Natural killer cell treated with Interleukin-12 subunit alpha and Interleukin-12 subunit beta and Interleukin-15 and Interleukin-18, amount 100 ng/mL, for 72 hours (primary cell): ENCODE data around the gene SSU72. TPM values are rescaled to one million over a fixed set of nuclear protein-coding genes. Genes with fewer than 3 reads are reported as not detected.

Experiments
- ATAC-seq, 2 donors: fragments of 150-1000 bp; cut with Tn5 transposase in 1 of 2; sonication (Bioruptor Pico), chemical (Tn5 transposase) in 1 of 2; 2 replicates each; pipeline ENCODE4 v1.10.0; 2021
- DNase-seq: peaks from one replicate; pipeline ENCODE4 v3.0.0; 2022; ENCODE audit warnings: low spot score
- H3K27ac Mint-ChIP-seq, 2 donors: 1 replicate in 1 of 2; 2 replicates in 1 of 2; pipeline ENCODE4 v1.8.0; 2022; ENCODE audit warnings: mixed read lengths in 2 of 2, mild to moderate bottlenecking in 1 of 2, moderate library complexity in 1 of 2
- H3K27me3 Mint-ChIP-seq, 2 donors: 1 replicate in 1 of 2; 2 replicates in 1 of 2; pipeline ENCODE4 v1.8.0; 2022; ENCODE audit warnings: mixed read lengths in 2 of 2
- H3K36me3 Mint-ChIP-seq: one replicate; pipeline ENCODE4 v1.8.0; 2022; ENCODE audit warnings: mixed read lengths
- H3K4me1 Mint-ChIP-seq, 2 donors: 1 replicate in 1 of 2; 2 replicates in 1 of 2; pipeline ENCODE4 v1.8.0; 2022; ENCODE audit warnings: low read depth in 2 of 2, mixed read lengths in 2 of 2, mild to moderate bottlenecking in 1 of 2
- H3K4me3 Mint-ChIP-seq: one replicate; pipeline ENCODE4 v1.8.0; 2022; ENCODE audit warnings: mixed read lengths
- H3K9me3 Mint-ChIP-seq: 2 replicates; pipeline ENCODE4 v1.8.0; 2022; ENCODE audit warnings: mixed read lengths
- total RNA-seq, 2 donors: library from RNA; stranded (reverse); gene quantifications; one replicate each; pipeline ENCODE4 v1.2.3, GENCODE V29; 2022

The SSU72 gene
- total RNA-seq, 2 donors from 2014 or later = 97.6 to 146 TPM

DNA sequence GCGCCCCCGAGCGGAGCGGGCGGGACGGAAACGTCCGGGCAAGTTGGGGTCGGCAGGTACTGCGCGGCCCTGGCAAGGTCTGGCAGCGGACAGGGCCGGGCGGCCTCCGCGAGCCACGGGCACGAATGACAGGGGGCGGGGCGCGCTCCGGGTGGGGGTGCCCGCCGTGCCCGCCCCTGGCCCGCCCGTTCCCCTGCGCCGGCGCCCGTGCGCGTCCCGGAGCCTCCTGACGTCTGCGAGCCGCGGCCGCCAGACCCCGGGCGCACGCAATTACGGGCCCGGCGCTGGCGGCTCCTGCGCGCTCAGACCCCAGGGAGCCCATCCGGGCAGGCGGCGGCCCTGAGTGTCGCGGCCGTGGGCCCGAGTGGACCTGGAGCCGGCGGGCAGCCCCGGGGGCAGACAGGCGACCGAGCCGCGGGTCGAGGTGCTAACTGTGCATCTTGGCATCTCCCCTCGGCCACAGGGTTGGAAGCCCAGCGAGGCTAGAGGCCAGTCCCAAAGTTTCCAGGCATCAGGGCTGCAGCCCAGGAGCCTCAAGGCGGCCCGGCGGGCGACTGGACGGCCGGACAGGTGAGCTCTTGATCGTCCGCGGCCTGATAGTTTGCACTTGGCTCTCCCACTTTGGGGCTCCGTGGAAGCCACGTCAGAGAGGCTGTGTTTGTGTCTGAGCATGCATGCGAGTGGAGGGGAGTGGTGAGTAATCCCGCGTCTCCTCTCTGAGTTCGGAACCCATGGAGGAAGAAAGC lies 41.6 kb upstream of the SSU72 start:
- H3K4me1 Mint-ChIP-seq = peaks cover 23 to 24% of the 10 kb centered on the region in 2 donors
- no peaks in the 10 kb centered on the region for H3K36me3 Mint-ChIP-seq
- H3K27me3 Mint-ChIP-seq = no peaks in the 10 kb centered on the region
- ATAC-seq (peak; percentile 7 to 23), DNase-seq (peak; percentile 63)
- peak overlapping the region; percentile 77 for H3K4me3 Mint-ChIP-seq
- H3K27ac Mint-ChIP-seq = peak overlapping the region in 1 of 2 donors; percentile 22
- no peaks in the 10 kb centered on the region for H3K9me3 Mint-ChIP-seq

DNA sequence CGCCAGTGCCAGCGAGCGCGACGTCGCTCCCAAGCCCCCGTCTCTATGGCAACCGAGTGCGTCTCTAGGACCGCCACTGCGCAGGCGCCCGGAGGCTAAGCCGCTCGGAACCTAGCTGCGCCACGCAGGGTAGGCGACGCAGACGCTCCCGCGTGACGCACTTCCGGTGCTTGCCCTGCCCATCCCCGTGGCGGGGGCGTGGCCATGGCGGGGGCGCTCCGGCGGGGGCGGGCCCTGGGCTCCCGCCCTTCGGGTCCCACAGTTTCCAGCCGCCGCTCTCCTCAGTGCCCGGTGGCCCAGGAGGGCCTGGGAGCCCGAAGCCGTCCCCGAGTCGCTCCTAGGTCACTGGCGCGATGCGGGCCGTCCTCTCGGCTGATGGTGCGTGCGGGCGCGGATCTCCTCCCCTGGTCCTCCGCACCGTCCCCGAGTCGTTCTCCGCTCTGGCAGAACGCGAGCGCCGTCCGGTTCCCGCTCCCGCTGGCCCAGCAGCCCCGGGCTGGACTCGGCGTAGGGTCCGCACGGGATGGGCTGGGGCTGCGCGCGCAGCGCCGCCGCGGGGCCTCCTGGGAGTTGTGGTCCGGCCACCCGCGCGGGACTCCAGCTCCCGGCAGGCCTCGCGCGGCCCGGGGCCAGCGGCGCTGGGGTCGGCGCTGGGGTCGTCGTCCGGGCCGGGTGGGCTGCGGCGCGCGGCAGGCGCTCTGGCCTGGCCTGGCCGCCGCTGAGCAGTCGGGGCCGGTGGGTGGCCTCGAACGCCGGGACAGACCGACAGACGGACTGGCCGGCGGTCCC lies 40.8 kb upstream of the SSU72 start, which contains the start of gene MIB2:
Gene MIB2 (plus strand): TSS at position 245 of the 789 bp plus-strand sequence. CDS start 7,953 bp downstream, outside the sequence.
- H3K4me1 Mint-ChIP-seq = peaks cover 23 to 24% of the 10 kb centered on the region in 2 donors
- H3K36me3 Mint-ChIP-seq = no peaks in the 10 kb centered on the region
- H3K4me3 Mint-ChIP-seq = peak within 1 kb of the TSS; percentile 100
- no peaks in the 10 kb centered on the region for H3K9me3 Mint-ChIP-seq
- ATAC-seq (peak; percentile 93 to 94), DNase-seq (peak; percentile 98)
- H3K27me3 Mint-ChIP-seq = no peaks in the 10 kb centered on the region
- H3K27ac Mint-ChIP-seq = peak within 1 kb of the TSS; percentile 98 to 100

DNA sequence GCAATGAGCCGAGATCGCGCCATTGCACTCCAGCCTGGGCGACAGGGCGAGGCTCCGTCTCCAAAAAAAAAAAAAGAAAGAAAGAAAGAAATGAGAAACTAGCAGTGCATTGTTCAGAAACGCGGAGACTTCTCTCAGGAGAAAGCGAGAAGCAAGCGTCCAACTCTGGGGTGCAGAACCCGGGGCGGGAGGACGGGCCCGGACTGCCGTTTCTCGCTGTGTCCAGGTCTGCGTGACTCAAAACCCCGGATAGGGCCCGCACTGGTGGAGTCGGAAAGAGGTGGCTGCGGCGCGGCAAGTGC lies 40.2 kb upstream of the SSU72 start:
- Mint-ChIP-seq H3K27me3 (no peaks in the 10 kb centered on the region), H3K9me3 (no peaks in the 10 kb centered on the region), H3K27ac (peak overlapping the region; percentile 98 to 100), H3K4me1 (peaks cover 23 to 24% of the 10 kb centered on the region in 2 donors), H3K36me3 (no peaks in the 10 kb centered on the region), H3K4me3 (peak overlapping the region; percentile 100)
- DNase-seq = no peak
- no peak for ATAC-seq

DNA sequence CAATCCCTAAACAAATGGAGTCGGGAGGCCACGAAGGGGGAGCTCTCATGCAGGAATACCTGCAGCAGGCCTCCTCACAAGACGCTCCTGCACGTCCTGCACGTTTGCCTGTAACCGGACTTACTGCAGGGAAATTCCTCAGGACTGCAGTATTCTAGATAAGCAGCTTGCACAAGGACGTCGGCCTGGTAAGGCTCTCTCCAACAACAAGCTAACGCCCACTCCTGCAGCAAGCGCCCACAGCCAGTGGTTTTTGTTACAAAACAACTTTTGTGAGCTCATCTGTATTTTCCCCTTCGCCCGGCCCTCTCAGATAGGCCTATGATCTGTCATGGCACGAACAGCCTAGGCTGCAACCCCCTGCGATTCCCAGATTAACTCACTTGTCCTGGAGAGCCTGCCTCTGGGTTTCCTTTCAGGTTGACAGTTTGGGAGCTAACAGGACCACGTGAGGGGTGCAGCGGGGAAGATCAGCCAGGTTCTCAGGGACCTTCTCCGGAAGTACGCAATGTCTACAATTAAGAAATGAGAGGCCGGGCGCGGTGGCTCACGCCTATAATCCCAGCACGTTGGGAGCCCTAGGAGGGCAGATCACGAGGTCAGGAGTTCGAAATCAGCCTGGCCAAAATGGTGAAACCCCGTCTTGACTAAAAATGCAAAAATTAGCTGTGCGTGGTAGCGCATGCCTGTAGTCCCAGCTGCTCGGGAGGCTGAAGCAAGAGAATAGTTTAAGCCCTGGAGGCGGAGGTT lies 39.7 kb upstream of the SSU72 start:
- H3K4me3 Mint-ChIP-seq = peak overlapping the region; percentile 100
- H3K27me3 Mint-ChIP-seq = no peaks in the 10 kb centered on the region
- no peaks in the 10 kb centered on the region for H3K36me3 Mint-ChIP-seq
- peak; percentile 83 for DNase-seq
- peaks cover 23 to 24% of the 10 kb centered on the region in 2 donors for H3K4me1 Mint-ChIP-seq
- H3K9me3 Mint-ChIP-seq = no peaks in the 10 kb centered on the region
- ATAC-seq = peak in 1 of 2 donors; percentile 46
- H3K27ac Mint-ChIP-seq = peak overlapping the region; percentile 98 to 100

- Mint-ChIP-seq H3K4me1 (peaks cover 23 to 24% of the 10 kb centered on the region in 2 donors), H3K36me3 (no peaks in the 10 kb centered on the region), H3K4me3 (peak overlapping the region; percentile 100), H3K27ac (peak overlapping the region; percentile 98 to 100), H3K27me3 (no peaks in the 10 kb centered on the region), H3K9me3 (no peaks in the 10 kb centered on the region)
- ATAC-seq (no peak), DNase-seq (no peak)
Measured at GRCh38 chr1:1613509-1614082, 38.9 kb upstream of the SSU72 start.

DNA sequence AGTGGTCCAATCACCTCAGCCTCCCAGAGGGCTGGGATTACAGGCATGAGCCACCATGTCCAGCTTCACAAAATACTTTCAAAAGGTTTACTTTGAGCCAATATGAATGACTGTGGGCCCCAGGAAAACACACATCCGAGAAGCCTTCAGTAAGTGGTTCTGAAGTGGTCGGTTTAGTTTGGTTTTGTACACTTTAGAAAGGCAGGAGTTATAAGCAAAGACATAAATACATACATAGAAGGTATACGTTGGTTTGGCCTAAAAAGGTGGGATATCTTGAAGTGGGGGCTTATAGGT lies 37.4 kb upstream of the SSU72 start:
- Mint-ChIP-seq H3K27ac (no peak overlapping the region), H3K4me3 (no peak overlapping the region)
- no peak for ATAC-seq

GRCh38 chr1:1610796-1611195 lies 36.1 kb upstream of the SSU72 start:
- ATAC-seq (no peak), DNase-seq (no peak)
- H3K27ac Mint-ChIP-seq = peak overlapping the region in 1 of 2 donors; percentile 20
- no peaks in the 10 kb centered on the region for H3K36me3 Mint-ChIP-seq
- no peak overlapping the region for H3K4me3 Mint-ChIP-seq
- no peaks in the 10 kb centered on the region for H3K27me3 Mint-ChIP-seq
- peaks cover 24 to 26% of the 10 kb centered on the region in 2 donors for H3K4me1 Mint-ChIP-seq
- H3K9me3 Mint-ChIP-seq = no peaks in the 10 kb centered on the region

More for the DNA sequence above, 37.4 kb upstream of the SSU72 start:
- Mint-ChIP-seq H3K4me1 (peaks cover 19 to 24% of the 10 kb centered on the region in 2 donors), H3K36me3 (no peaks in the 10 kb centered on the region), H3K27me3 (no peaks in the 10 kb centered on the region), H3K9me3 (no peaks in the 10 kb centered on the region)
- no peak for DNase-seq

- Mint-ChIP-seq H3K27me3 (no peaks in the 10 kb centered on the region), H3K36me3 (no peaks in the 10 kb centered on the region), H3K4me1 (peaks cover 22 to 25% of the 10 kb centered on the region in 2 donors), H3K4me3 (no peak overlapping the region), H3K9me3 (no peaks in the 10 kb centered on the region), H3K27ac (no peak overlapping the region)
- no peak for ATAC-seq
- DNase-seq = no peak
Measured at GRCh38 chr1:1609822-1610485, 35.3 kb upstream of the SSU72 start.

DNA sequence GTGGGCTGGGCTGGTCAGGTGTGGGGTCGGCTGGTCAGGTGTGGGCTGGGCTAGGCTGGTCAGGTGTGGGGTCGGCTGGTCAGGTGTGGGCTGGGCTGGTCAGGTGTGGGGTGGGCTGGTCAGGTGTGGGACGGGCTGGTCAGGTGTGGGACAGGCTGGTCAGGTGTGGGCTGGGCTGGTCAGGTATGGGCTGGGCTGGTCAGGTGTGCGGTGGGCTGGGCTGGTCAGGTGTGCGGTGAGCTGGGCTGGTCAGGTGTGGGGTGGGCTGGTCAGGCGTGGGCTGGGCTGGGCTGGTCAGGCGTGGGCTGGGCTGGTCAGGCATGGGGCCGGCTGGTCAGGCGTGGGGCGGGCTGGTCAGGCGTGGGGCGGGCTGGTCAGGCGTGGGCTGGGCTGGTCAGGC lies 31.6 kb upstream of the SSU72 start:
- H3K4me1 Mint-ChIP-seq = peaks cover 7 to 10% of the 10 kb centered on the region in 2 donors
- ATAC-seq (no peak), DNase-seq (no peak)
- H3K36me3 Mint-ChIP-seq = no peaks in the 10 kb centered on the region
- H3K9me3 Mint-ChIP-seq = no peaks in the 10 kb centered on the region
- no peak overlapping the region for H3K27ac Mint-ChIP-seq
- no peaks in the 10 kb centered on the region for H3K27me3 Mint-ChIP-seq
- no peak overlapping the region for H3K4me3 Mint-ChIP-seq

- DNase-seq (no peak), ATAC-seq (no peak)
- H3K9me3 Mint-ChIP-seq = no peaks in the 10 kb centered on the region
- H3K36me3 Mint-ChIP-seq = no peaks in the 10 kb centered on the region
- H3K4me3 Mint-ChIP-seq = no peak overlapping the region
- no peak overlapping the region for H3K27ac Mint-ChIP-seq
- H3K27me3 Mint-ChIP-seq = no peaks in the 10 kb centered on the region
- H3K4me1 Mint-ChIP-seq = peaks cover 7 to 10% of the 10 kb centered on the region in 2 donors
Measured at GRCh38 chr1:1605724-1606123, 31.1 kb upstream of the SSU72 start.

- no peak overlapping the region for H3K4me3 Mint-ChIP-seq
- DNase-seq (no peak), ATAC-seq (no peak)
- H3K36me3 Mint-ChIP-seq = no peaks in the 10 kb centered on the region
- H3K27me3 Mint-ChIP-seq = no peaks in the 10 kb centered on the region
- H3K27ac Mint-ChIP-seq = peak overlapping the region in 1 of 2 donors; percentile 75
- peaks cover 7 to 10% of the 10 kb centered on the region in 2 donors for H3K4me1 Mint-ChIP-seq
- H3K9me3 Mint-ChIP-seq = no peaks in the 10 kb centered on the region
Measured at GRCh38 chr1:1605034-1605591, 30.4 kb upstream of the SSU72 start.

GRCh38 chr1:1604374-1605033 lies 29.8 kb upstream of the SSU72 start:
- ATAC-seq = no peak
- Mint-ChIP-seq H3K36me3 (no peaks in the 10 kb centered on the region), H3K27ac (peak overlapping the region in 1 of 2 donors; percentile 75), H3K9me3 (no peaks in the 10 kb centered on the region), H3K27me3 (no peaks in the 10 kb centered on the region), H3K4me3 (no peak overlapping the region), H3K4me1 (peaks cover 7 to 10% of the 10 kb centered on the region in 2 donors)
- DNase-seq = no peak
